Central memory CD8-positive, alpha-beta T cell (primary cell): ENCODE measurements around the gene ARRDC5.
"Not testable (repeated sequence)": the region's sequence is repeated elsewhere in the genome, so short reads cannot be mapped to it uniquely, and the experiment has no call there.

Source experiments
- ATAC-seq: fragments of 150-1000 bp; cut with Tn5 transposase; replicated peaks from 2 replicates; pipeline ENCODE4 v1.10.0; 2022; ENCODE audit warnings: mild to moderate bottlenecking, moderate FRiP score, moderate number of reproducible peaks; ENCODE audit not compliant: poor library complexity, severe bottlenecking; ENCODE audit errors: extremely low read depth
- DNase-seq, 2 donors: peaks; one replicate each; pipeline ENCODE4 v3.0.0; 2021; ENCODE audit warnings: low spot score in 2 of 2
- H3K27ac Mint-ChIP-seq: one replicate; pipeline ENCODE4 v1.8.0; 2022; ENCODE audit warnings: low read depth, mild to moderate bottlenecking, moderate library complexity, mixed read lengths
- H3K27me3 Mint-ChIP-seq: one replicate; pipeline ENCODE4 v1.8.0; 2022; ENCODE audit warnings: mixed read lengths
- H3K36me3 Mint-ChIP-seq: one replicate; pipeline ENCODE4 v1.8.0; 2022; ENCODE audit warnings: mild to moderate bottlenecking, moderate library complexity, mixed read lengths; ENCODE audit not compliant: insufficient read depth
- H3K4me1 Mint-ChIP-seq: one replicate; pipeline ENCODE4 v1.8.0; 2022; ENCODE audit warnings: mixed read lengths
- H3K4me3 Mint-ChIP-seq: one replicate; pipeline ENCODE4 v1.8.0; 2022; ENCODE audit warnings: mild to moderate bottlenecking, moderate library complexity, mixed read lengths
- H3K9me3 Mint-ChIP-seq: one replicate; pipeline ENCODE4 v1.8.0; 2022; ENCODE audit warnings: mixed read lengths

ARRDC5 gene

GRCh38 chr19:4908360-4908759, 5.7 kb upstream of the ARRDC5 start:
- Mint-ChIP-seq H3K4me1 (peaks cover 49% of the 10 kb centered on the region), H3K27me3 (no peaks in the 10 kb centered on the region), H3K36me3 (peaks cover 17% of the 10 kb centered on the region), H3K27ac (peak overlapping the region; percentile 51), H3K4me3 (peak overlapping the region; percentile 59), H3K9me3 (no peaks in the 10 kb centered on the region)
- no peak for DNase-seq
- no peak for ATAC-seq

GRCh38 chr19:4906963-4907362, 4.3 kb upstream of the ARRDC5 start:
- no peaks in the 10 kb centered on the region for H3K27me3 Mint-ChIP-seq

GRCh38 chr19:4904481-4904880, 1.8 kb upstream of the ARRDC5 start:
- Mint-ChIP-seq H3K36me3 (peaks cover 20% of the 10 kb centered on the region), H3K9me3 (no peaks in the 10 kb centered on the region), H3K4me3 (no peak overlapping the region), H3K27ac (no peak overlapping the region), H3K4me1 (peaks cover 21% of the 10 kb centered on the region), H3K27me3 (no peaks in the 10 kb centered on the region)
- ATAC-seq (no peak), DNase-seq (no peak)

More at GRCh38 chr19:4906963-4907362, 4.3 kb upstream of the ARRDC5 start:
- Mint-ChIP-seq H3K4me1 (peaks cover 36% of the 10 kb centered on the region), H3K27ac (no peak overlapping the region), H3K36me3 (peaks cover 17% of the 10 kb centered on the region), H3K4me3 (no peak overlapping the region), H3K9me3 (no peaks in the 10 kb centered on the region)
- DNase-seq (no peak), ATAC-seq (no peak)

DNA sequence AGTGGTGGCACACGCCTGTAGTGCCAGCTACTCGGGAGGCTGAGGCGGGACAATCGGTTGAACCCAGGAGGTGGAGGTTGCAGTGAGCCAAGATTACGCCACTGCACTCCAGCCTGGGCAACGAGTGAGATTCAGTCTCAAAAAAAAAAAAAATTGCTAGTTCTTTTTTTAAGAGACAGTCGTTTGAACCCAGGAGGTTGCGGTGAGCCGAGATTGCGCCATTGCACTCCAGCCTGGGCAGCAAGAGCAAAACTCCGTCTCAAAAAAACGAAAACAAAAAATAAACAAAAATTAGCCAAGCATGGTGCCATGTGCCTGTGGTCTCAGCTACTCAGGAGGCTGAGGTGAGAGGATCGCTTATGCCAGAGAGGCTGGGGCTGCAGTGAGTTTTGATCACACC, 1.8 kb downstream of the ARRDC5 start:
- not testable (repeated sequence) for H3K4me1 Mint-ChIP-seq, H3K27me3 Mint-ChIP-seq, H3K4me3 Mint-ChIP-seq, ATAC-seq, H3K27ac Mint-ChIP-seq, DNase-seq, H3K9me3 Mint-ChIP-seq
- H3K36me3 Mint-ChIP-seq, result peaks cover 24% of the 10 kb centered on the region

- Mint-ChIP-seq H3K4me3 (no peak overlapping the region), H3K27ac (no peak overlapping the region), H3K27me3 (no peaks in the 10 kb centered on the region), H3K36me3 (peaks cover 21% of the 10 kb centered on the region), H3K4me1 (peaks cover 10% of the 10 kb centered on the region), H3K9me3 (no peaks in the 10 kb centered on the region)
- DNase-seq, result no peak
- no peak for ATAC-seq
Observed at GRCh38 chr19:4897146-4897545, 5.5 kb downstream of the ARRDC5 start.

GRCh38 chr19:4896372-4896771, 6.3 kb downstream of the ARRDC5 start:
- ATAC-seq (no peak), DNase-seq (no peak)
- Mint-ChIP-seq H3K27me3 (no peaks in the 10 kb centered on the region), H3K36me3 (peaks cover 19% of the 10 kb centered on the region), H3K27ac (no peak overlapping the region), H3K4me1 (peaks cover 10% of the 10 kb centered on the region), H3K9me3 (no peaks in the 10 kb centered on the region), H3K4me3 (no peak overlapping the region)

- H3K36me3 Mint-ChIP-seq, result peaks cover 20% of the 10 kb centered on the region
- H3K27ac Mint-ChIP-seq, H3K4me3 Mint-ChIP-seq, H3K27me3 Mint-ChIP-seq, DNase-seq, H3K9me3 Mint-ChIP-seq, ATAC-seq: not testable (repeated sequence)
- H3K4me1 Mint-ChIP-seq, result peaks cover 10% of the 10 kb centered on the region
Observed at GRCh38 chr19:4892962-4893361, 9.7 kb downstream of the ARRDC5 start.

GRCh38 chr19:4891066-4891465, 11.6 kb downstream of the ARRDC5 start:
- Mint-ChIP-seq H3K36me3 (peaks cover 13% of the 10 kb centered on the region), H3K9me3 (no peaks in the 10 kb centered on the region)

DNA sequence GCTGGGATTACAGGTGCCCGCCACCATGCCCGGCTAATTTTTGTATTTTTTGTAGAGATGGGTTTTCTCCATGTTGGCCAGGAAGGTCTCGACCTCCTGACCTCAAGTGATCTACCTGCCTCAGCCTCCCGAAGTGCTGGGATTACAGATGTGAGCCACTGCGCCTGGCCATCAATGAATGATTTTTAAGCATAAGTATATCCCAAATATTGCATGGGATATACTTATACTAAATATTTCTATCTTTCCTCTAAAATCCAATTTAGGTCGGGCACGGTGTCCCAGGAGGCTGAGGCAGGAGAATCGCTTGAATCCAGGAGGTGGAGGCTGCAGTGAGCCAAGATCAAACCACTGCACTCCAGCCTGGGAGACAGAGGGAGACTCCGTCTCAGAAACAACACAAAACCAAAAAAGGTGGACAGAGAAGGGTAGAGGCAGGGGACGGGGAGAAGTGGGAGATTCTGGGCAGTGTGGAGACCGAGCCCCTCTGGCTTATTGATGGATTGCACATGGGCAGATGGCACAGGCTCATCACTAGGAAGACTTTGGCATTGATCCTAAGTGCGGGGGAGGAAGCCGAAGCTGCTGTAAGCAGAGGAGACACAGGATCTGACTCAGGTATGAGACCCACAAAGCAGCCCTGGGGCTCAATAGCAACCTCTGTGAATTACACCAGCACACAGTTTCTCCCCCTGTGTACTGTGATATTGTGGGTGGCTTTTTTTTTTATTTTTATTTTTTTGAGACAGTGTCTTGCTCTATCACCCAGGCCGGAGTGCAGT, 13.5 kb downstream of the ARRDC5 start:
- DNase-seq (no peak), ATAC-seq (no peak)
- no peaks in the 10 kb centered on the region for H3K4me1 Mint-ChIP-seq
- no peaks in the 10 kb centered on the region for H3K9me3 Mint-ChIP-seq
- no peak overlapping the region for H3K27ac Mint-ChIP-seq
- H3K27me3 Mint-ChIP-seq, result no peaks in the 10 kb centered on the region
- H3K4me3 Mint-ChIP-seq, result no peak overlapping the region
- H3K36me3 Mint-ChIP-seq, result peaks cover 12% of the 10 kb centered on the region

More at GRCh38 chr19:4891066-4891465, 11.6 kb downstream of the ARRDC5 start:
- no peaks in the 10 kb centered on the region for H3K27me3 Mint-ChIP-seq
- no peak for DNase-seq
- H3K4me3 Mint-ChIP-seq, result no peak overlapping the region
- no peak overlapping the region for H3K27ac Mint-ChIP-seq
- H3K4me1 Mint-ChIP-seq, result peaks cover 5% of the 10 kb centered on the region
- no peak for ATAC-seq

DNA sequence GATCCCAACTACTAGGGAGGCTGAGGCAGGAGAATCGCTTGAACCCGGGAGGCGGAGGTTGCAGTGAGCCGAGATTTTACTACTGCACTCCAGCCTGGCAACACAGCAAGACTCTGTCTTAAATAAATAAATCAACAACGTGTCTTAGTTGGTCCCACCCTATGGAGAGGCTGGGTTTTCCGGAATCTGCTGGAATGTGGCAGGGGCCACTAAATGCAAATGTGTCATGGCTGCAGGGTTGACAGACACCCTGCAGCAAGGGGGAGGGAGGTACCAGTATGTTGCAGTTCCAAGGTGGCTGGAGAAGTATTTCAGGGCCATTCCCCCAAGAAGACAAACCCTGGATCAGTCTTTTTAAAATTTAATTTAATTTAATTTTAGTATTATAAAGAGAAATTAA, 14.9 kb downstream of the ARRDC5 start:
- not testable (repeated sequence) for H3K27ac Mint-ChIP-seq

GRCh38 chr19:4884993-4885392, 17.7 kb downstream of the ARRDC5 start:
- H3K27me3 Mint-ChIP-seq, H3K4me3 Mint-ChIP-seq, H3K4me1 Mint-ChIP-seq, H3K27ac Mint-ChIP-seq, H3K36me3 Mint-ChIP-seq, DNase-seq, ATAC-seq, H3K9me3 Mint-ChIP-seq: not testable (repeated sequence)

More for the DNA sequence above, 14.9 kb downstream of the ARRDC5 start:
- not testable (repeated sequence) for H3K36me3 Mint-ChIP-seq, H3K4me1 Mint-ChIP-seq, H3K9me3 Mint-ChIP-seq, H3K4me3 Mint-ChIP-seq, ATAC-seq, H3K27me3 Mint-ChIP-seq, DNase-seq

GRCh38 chr19:4882874-4883273, 19.8 kb downstream of the ARRDC5 start:
- not testable (repeated sequence) for H3K4me3 Mint-ChIP-seq, DNase-seq, H3K27me3 Mint-ChIP-seq, H3K4me1 Mint-ChIP-seq, H3K36me3 Mint-ChIP-seq, ATAC-seq, H3K9me3 Mint-ChIP-seq
- peak overlapping the region; percentile 22 for H3K27ac Mint-ChIP-seq

- Mint-ChIP-seq H3K9me3 (no peaks in the 10 kb centered on the region), H3K27me3 (no peaks in the 10 kb centered on the region), H3K4me1 (no peaks in the 10 kb centered on the region), H3K27ac (no peak overlapping the region), H3K36me3 (no peaks in the 10 kb centered on the region), H3K4me3 (no peak overlapping the region)
- DNase-seq, result no peak
- no peak for ATAC-seq
Observed at GRCh38 chr19:4879041-4879440, 23.7 kb downstream of the ARRDC5 start.
